ENCODE measurements around the gene LMCD1.

The LMCD1 gene

DNA sequence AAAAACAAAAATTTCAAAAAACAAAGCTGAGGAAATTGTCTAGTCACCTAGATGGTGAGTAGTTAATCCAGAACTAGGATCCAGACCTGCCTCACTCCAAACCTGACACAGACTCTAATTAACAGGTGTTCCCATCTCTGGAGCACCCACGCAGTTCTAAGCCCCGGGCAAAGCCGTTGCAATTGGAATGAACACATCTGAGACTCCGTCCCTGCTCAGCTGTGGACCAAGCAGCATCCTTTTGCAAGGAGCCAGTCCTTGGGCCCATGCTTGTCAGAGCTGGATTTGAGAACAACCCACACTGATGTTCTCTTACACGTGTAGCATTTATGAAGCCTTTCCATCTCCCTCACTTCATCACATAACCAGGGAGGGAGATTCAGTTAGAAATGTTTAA, 54.8 kb downstream of the LMCD1 start:
- Histone ChIP-seq H3K27me3 (ENCODE audit: insufficient read depth, low read length) (no peaks in the 10 kb centered on the region), H3F3A (ENCODE audit: insufficient read depth, low read length) (no peaks in the 10 kb centered on the region), H4K20me1 (ENCODE audit: insufficient read depth, low read length) (no peaks in the 10 kb centered on the region), H3K4me3 (ENCODE audit: low read depth, low read length, poor library complexity, severe bottlenecking) (no peak overlapping the region), H3K9me3 (ENCODE audit: low read length) (no peaks in the 10 kb centered on the region), H3K9me2 (ENCODE audit: low read depth, low read length) (no peaks in the 10 kb centered on the region), H2AFZ (ENCODE audit: low read length) (no peak overlapping the region), H3K27ac (ENCODE audit: low read depth, low read length, poor library complexity, severe bottlenecking) (no peak overlapping the region), H3K36me3 (ENCODE audit: insufficient read depth, low read length) (no peaks in the 10 kb centered on the region), H3K4me2 (ENCODE audit: low read length) (no peak overlapping the region), H3K4me1 (ENCODE audit: insufficient read depth, low read length, severe bottlenecking) (no peaks in the 10 kb centered on the region), H3K9ac (ENCODE audit: low read length) (no peak overlapping the region), H3K79me2 (ENCODE audit: insufficient read depth, low read length) (no peaks in the 10 kb centered on the region)
- no peak for TF ChIP-seq EZH2 (IDR thresholded peaks at IDR 0.05; ENCODE audit: borderline replicate concordance, low read length)
- TF ChIP-seq, protein P1, sequence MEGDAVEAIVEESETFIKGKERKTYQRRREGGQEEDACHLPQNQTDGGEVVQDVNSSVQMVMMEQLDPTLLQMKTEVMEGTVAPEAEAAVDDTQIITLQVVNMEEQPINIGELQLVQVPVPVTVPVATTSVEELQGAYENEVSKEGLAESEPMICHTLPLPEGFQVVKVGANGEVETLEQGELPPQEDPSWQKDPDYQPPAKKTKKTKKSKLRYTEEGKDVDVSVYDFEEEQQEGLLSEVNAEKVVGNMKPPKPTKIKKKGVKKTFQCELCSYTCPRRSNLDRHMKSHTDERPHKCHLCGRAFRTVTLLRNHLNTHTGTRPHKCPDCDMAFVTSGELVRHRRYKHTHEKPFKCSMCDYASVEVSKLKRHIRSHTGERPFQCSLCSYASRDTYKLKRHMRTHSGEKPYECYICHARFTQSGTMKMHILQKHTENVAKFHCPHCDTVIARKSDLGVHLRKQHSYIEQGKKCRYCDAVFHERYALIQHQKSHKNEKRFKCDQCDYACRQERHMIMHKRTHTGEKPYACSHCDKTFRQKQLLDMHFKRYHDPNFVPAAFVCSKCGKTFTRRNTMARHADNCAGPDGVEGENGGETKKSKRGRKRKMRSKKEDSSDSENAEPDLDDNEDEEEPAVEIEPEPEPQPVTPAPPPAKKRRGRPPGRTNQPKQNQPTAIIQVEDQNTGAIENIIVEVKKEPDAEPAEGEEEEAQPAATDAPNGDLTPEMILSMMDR (IDR thresholded peaks at IDR 0.05; ENCODE audit: low read length) = no peak

DNA sequence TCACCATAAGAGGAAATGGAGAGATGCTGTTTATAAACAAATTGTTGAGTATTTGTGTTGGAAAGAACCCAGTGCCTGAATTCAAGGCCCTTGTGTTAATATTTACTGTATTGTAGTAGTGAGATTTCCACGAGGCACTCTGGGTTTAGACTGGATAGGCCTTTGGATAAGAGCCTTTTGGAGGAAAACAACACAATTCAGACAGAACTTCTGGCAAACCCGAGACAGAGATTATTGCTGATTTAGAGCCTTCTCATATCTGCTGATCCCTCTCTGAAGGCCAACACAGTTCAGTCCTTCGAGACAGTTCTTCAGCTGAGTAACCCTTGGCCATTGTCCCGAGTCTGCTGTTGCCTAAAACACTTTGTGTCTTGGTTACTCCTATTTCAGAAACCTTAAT, 55.7 kb downstream of the LMCD1 start:
- TF ChIP-seq, protein P1 (IDR thresholded peaks at IDR 0.05; ENCODE audit: low read length) = no peak
- TF ChIP-seq EZH2 (IDR thresholded peaks at IDR 0.05; ENCODE audit: borderline replicate concordance, low read length) = no peak
- Histone ChIP-seq H3F3A (ENCODE audit: insufficient read depth, low read length) (no peaks in the 10 kb centered on the region), H3K27ac (ENCODE audit: low read depth, low read length, poor library complexity, severe bottlenecking) (no peak overlapping the region), H2AFZ (ENCODE audit: low read length) (no peak overlapping the region), H4K20me1 (ENCODE audit: insufficient read depth, low read length) (no peaks in the 10 kb centered on the region), H3K9ac (ENCODE audit: low read length) (no peak overlapping the region), H3K4me1 (ENCODE audit: insufficient read depth, low read length, severe bottlenecking) (no peaks in the 10 kb centered on the region), H3K4me3 (ENCODE audit: low read depth, low read length, poor library complexity, severe bottlenecking) (no peak overlapping the region), H3K9me3 (ENCODE audit: low read length) (no peaks in the 10 kb centered on the region), H3K4me2 (ENCODE audit: low read length) (no peak overlapping the region), H3K36me3 (ENCODE audit: insufficient read depth, low read length) (no peaks in the 10 kb centered on the region), H3K79me2 (ENCODE audit: insufficient read depth, low read length) (no peaks in the 10 kb centered on the region), H3K27me3 (ENCODE audit: insufficient read depth, low read length) (no peaks in the 10 kb centered on the region), H3K9me2 (ENCODE audit: low read depth, low read length) (no peaks in the 10 kb centered on the region)

DNA sequence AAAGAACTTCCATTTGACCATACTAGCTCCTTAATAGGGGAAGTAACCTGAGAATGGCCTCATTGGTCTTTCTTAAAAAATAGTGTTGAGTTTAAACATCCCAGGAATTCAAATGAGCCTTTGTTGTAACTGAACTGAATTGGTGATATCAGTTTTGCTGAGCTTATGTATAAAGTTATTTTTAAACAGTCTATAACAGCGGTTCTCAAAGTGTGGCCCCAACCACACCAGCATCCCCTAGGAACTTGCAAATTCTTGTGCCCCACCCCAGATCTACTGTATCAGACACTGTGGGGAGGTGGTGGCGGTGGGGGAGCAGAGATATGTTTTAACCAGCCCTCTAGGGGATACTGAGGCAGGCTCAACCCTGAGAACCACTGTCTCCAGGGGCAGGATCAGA, 57.0 kb downstream of the LMCD1 start:
- H3K4me2 ChIP-seq (ENCODE audit: low read length) = no peak overlapping the region
- TF ChIP-seq, protein P1 (IDR thresholded peaks at IDR 0.05; ENCODE audit: low read length) = no peak
- no peak for TF ChIP-seq EZH2 (IDR thresholded peaks at IDR 0.05; ENCODE audit: borderline replicate concordance, low read length)
- H3K9me2 ChIP-seq (ENCODE audit: low read depth, low read length) = no peaks in the 10 kb centered on the region
- H3K9ac ChIP-seq (ENCODE audit: low read length) = no peak overlapping the region
- no peak overlapping the region for H3K27ac ChIP-seq (ENCODE audit: low read depth, low read length, poor library complexity, severe bottlenecking)
- H3K9me3 ChIP-seq (ENCODE audit: low read length) = no peaks in the 10 kb centered on the region
- no peaks in the 10 kb centered on the region for H3K36me3 ChIP-seq (ENCODE audit: insufficient read depth, low read length)
- no peaks in the 10 kb centered on the region for H3F3A ChIP-seq (ENCODE audit: insufficient read depth, low read length)
- no peaks in the 10 kb centered on the region for H3K27me3 ChIP-seq (ENCODE audit: insufficient read depth, low read length)
- no peaks in the 10 kb centered on the region for H4K20me1 ChIP-seq (ENCODE audit: insufficient read depth, low read length)
- H3K79me2 ChIP-seq (ENCODE audit: insufficient read depth, low read length) = no peaks in the 10 kb centered on the region
- no peak overlapping the region for H2AFZ ChIP-seq (ENCODE audit: low read length)
- no peak overlapping the region for H3K4me3 ChIP-seq (ENCODE audit: low read depth, low read length, poor library complexity, severe bottlenecking)
- no peaks in the 10 kb centered on the region for H3K4me1 ChIP-seq (ENCODE audit: insufficient read depth, low read length, severe bottlenecking)
